KMS-11 (cell line): ENCODE data around the gene COL23A1.

ENCODE experiments used
- H2AFZ ChIP-seq: fragments of 200-600 bp; sonication (generic); 2 replicates; pipeline ENCODE4 v1.6.1; 2016; ENCODE audit warnings: antibody characterized with exemption, mixed run types, low read depth
- H3K27ac ChIP-seq: fragments of 200-600 bp; sonication (generic); 2 replicates; pipeline ENCODE4 v1.6.1; 2016; ENCODE audit warnings: mild to moderate bottlenecking, mixed run types
- H3K27me3 ChIP-seq: fragments of 200-600 bp; sonication (generic); 2 replicates; pipeline ENCODE4 v1.6.1; 2017; ENCODE audit warnings: mild to moderate bottlenecking, low read depth, mixed run types, moderate library complexity; ENCODE audit not compliant: insufficient read depth
- H3K36me3 ChIP-seq: fragments of 200-600 bp; sonication (generic); 2 replicates; pipeline ENCODE4 v1.6.1; 2017; ENCODE audit warnings: mild to moderate bottlenecking, mixed run types; ENCODE audit not compliant: insufficient read depth
- H3K4me1 ChIP-seq: fragments of 200-600 bp; sonication (generic); 2 replicates; pipeline ENCODE4 v1.6.1; 2016; ENCODE audit warnings: mild to moderate bottlenecking, low read depth, mixed run types; ENCODE audit not compliant: poor library complexity, severe bottlenecking
- H3K4me2 ChIP-seq: fragments of 200-600 bp; sonication (generic); 2 replicates; pipeline ENCODE4 v1.7.0; 2016; ENCODE audit warnings: mild to moderate bottlenecking, mixed run types
- H3K4me3 ChIP-seq: fragments of 200-600 bp; sonication (generic); IDR thresholded peaks from 2 replicates; pipeline ENCODE4 v1.6.1; 2017; ENCODE audit warnings: low read depth, low read length, mixed read lengths; ENCODE audit not compliant: insufficient read depth
- H3K79me2 ChIP-seq: fragments of 200-600 bp; sonication (generic); 2 replicates; pipeline ENCODE4 v1.6.1; 2016; ENCODE audit warnings: low read depth, mixed run types; ENCODE audit not compliant: insufficient read depth
- H3K9ac ChIP-seq: fragments of 200-600 bp; sonication (generic); 2 replicates; pipeline ENCODE4 v1.6.1; 2016; ENCODE audit warnings: mild to moderate bottlenecking, mixed run types
- H4K20me1 ChIP-seq: fragments of 200-600 bp; sonication (generic); 2 replicates; pipeline ENCODE4 v1.6.1; 2016; ENCODE audit warnings: mild to moderate bottlenecking, mixed run types; ENCODE audit not compliant: insufficient read depth
- CTCF ChIP-seq: fragments of 200-600 bp; sonication (generic); conservative IDR thresholded peaks from 2 replicates; pipeline ENCODE4 v1.6.1; 2017; ENCODE audit warnings: low read depth, mild to moderate bottlenecking, antibody characterized with exemption, low read length, moderate library complexity, mixed read lengths

COL23A1 gene

GRCh38 chr5:178348356-178349074 is 241.7 kb downstream of the COL23A1 start:
- Histone ChIP-seq H3K27me3 (no peaks in the 10 kb centered on the region), H3K36me3 (no peaks in the 10 kb centered on the region), H2AFZ (no peak overlapping the region), H3K4me1 (no peaks in the 10 kb centered on the region), H3K27ac (no peak overlapping the region), H3K4me2 (no peak overlapping the region), H3K4me3 (no peak overlapping the region), H3K79me2 (no peaks in the 10 kb centered on the region), H3K9ac (no peak overlapping the region), H4K20me1 (no peaks in the 10 kb centered on the region)
- TF ChIP-seq CTCF, result no peak

GRCh38 chr5:178347956-178348355 is 242.2 kb downstream of the COL23A1 start:
- H4K20me1 ChIP-seq, result no peaks in the 10 kb centered on the region
- no peak overlapping the region for H3K27ac ChIP-seq
- TF ChIP-seq CTCF, result no peak

GRCh38 chr5:178346607-178347334 is 243.4 kb downstream of the COL23A1 start:
- H2AFZ ChIP-seq, result no peak overlapping the region
- no peaks in the 10 kb centered on the region for H4K20me1 ChIP-seq
- no peak overlapping the region for H3K27ac ChIP-seq
- TF ChIP-seq CTCF, result no peak
- H3K4me3 ChIP-seq, result no peak overlapping the region
- H3K4me1 ChIP-seq, result no peaks in the 10 kb centered on the region
- peaks cover 5% of the 10 kb centered on the region; the same call in 1 of the 2 replicates for H3K27me3 ChIP-seq
- H3K36me3 ChIP-seq, result no peaks in the 10 kb centered on the region
- H3K79me2 ChIP-seq, result no peaks in the 10 kb centered on the region
- H3K4me2 ChIP-seq, result no peak overlapping the region
- H3K9ac ChIP-seq, result no peak overlapping the region

More at GRCh38 chr5:178347956-178348355, 242.2 kb downstream of the COL23A1 start:
- Histone ChIP-seq H3K36me3 (no peaks in the 10 kb centered on the region), H3K4me2 (no peak overlapping the region), H3K79me2 (no peaks in the 10 kb centered on the region), H3K4me3 (no peak overlapping the region), H3K9ac (no peak overlapping the region), H3K27me3 (peaks cover under 1% of the 10 kb centered on the region; the same call in 1 of the 2 replicates), H2AFZ (no peak overlapping the region), H3K4me1 (no peaks in the 10 kb centered on the region)

- Histone ChIP-seq H3K4me1 (no peaks in the 10 kb centered on the region), H3K27me3 (peaks cover 5% of the 10 kb centered on the region; the same call in 1 of the 2 replicates)
- TF ChIP-seq CTCF, result no peak
These were observed 246.9 kb downstream of the COL23A1 start for GRCh38 chr5:178343306-178343705.

More at GRCh38 chr5:178343306-178343705, 246.9 kb downstream of the COL23A1 start:
- no peak overlapping the region for H2AFZ ChIP-seq
- H3K4me2 ChIP-seq, result no peak overlapping the region
- H3K9ac ChIP-seq, result no peak overlapping the region
- no peak overlapping the region for H3K4me3 ChIP-seq
- no peaks in the 10 kb centered on the region for H3K79me2 ChIP-seq
- no peaks in the 10 kb centered on the region for H4K20me1 ChIP-seq
- H3K36me3 ChIP-seq, result no peaks in the 10 kb centered on the region
- H3K27ac ChIP-seq, result no peak overlapping the region
